ENCODE measurements around the gene NKX6-2. TPM values are rescaled to one million over a fixed set of nuclear protein-coding genes. Genes with fewer than 3 reads are reported as not detected.

The NKX6-2 gene
- total and polyA plus RNA-seq, 2 experiments from 2014 or later, result 0.03 to 5.0 TPM

DNA sequence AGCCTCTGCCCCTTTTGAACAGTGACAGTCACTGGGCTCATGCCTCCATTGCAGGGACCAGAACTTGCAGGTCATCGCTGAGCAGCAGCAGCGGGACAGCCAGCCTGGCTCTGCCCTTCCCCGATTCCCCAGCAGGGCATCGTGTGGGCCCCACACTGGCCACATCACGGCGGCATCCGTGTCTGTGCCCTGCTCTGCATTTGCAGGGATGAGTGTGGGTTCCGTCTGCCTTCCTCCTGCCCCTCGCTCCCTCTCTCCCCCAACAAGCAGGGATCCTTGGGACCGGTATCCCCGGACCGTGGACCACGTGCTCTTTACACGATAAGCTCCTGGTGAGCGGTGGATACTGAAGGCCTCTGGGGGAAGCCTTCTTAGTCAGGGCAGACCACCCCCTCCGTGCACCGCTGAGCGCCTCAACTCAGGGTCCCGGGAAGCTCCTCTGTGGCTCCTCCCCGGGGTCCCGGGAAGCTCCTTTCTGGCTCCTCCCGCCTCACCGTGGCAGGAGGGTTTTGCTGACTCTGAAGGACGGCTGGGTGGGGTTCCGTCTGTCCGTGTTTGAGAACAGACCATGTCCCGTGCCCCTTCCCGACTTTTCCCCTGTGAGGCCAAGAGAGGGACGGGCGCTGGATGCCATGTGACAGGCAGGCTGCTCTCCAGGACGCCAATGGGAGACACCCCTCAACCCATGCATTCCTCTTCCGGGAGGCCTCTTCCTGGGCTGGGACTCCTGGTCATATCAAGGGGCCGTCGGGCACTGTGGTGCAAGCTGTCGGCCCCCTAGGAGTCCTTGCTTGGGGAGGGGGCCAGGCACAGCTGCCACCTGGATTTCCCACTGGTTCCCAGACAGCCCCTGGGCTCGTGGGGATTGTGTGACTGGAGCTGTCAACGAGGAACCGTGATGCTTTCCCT is 23.5 kb upstream of the NKX6-2 start:
- H4K20me1 ChIP-seq (ENCODE audit: insufficient read depth, poor library complexity, severe bottlenecking), result no peaks in the 10 kb centered on the region
- no peaks in the 10 kb centered on the region for H3K36me3 ChIP-seq (replicated peaks; ENCODE audit: insufficient read depth, low read depth)
- peaks cover 3% of the 10 kb centered on the region for H3K4me1 ChIP-seq (ENCODE audit: insufficient read depth)
- no peaks in the 10 kb centered on the region for H3K9me2 ChIP-seq (replicated peaks; ENCODE audit: insufficient read depth)
- H3K4me2 ChIP-seq, result no peak overlapping the region
- H3K4me3 ChIP-seq, result no peak overlapping the region
- no peak for DNase-seq (ENCODE audit: low spot score)
- TF ChIP-seq EZH2 (IDR thresholded peaks at IDR 0.05; ENCODE audit: borderline replicate concordance), result no peak
- no peak for TF ChIP-seq CTCF (IDR thresholded peaks at IDR 0.05; ENCODE audit: poor library complexity)
- no peak for TF ChIP-seq EZH2phosphoT487 (IDR thresholded peaks at IDR 0.05; ENCODE audit: low read depth, severe bottlenecking, unreplicated experiment)
- no peak overlapping the region for H2AFZ ChIP-seq
- H3K79me2 ChIP-seq, result no peaks in the 10 kb centered on the region
- 91% methylated on average over 36 of the region's 38 CpGs for WGBS (ENCODE audit: low lambda C conversion rate, missing lambda C conversion rate)
- no peaks in the 10 kb centered on the region for H3K9me3 ChIP-seq (ENCODE audit: low read depth)
- H3K27me3 ChIP-seq, result no peaks in the 10 kb centered on the region
- H3K27ac ChIP-seq, result no peak overlapping the region

DNA sequence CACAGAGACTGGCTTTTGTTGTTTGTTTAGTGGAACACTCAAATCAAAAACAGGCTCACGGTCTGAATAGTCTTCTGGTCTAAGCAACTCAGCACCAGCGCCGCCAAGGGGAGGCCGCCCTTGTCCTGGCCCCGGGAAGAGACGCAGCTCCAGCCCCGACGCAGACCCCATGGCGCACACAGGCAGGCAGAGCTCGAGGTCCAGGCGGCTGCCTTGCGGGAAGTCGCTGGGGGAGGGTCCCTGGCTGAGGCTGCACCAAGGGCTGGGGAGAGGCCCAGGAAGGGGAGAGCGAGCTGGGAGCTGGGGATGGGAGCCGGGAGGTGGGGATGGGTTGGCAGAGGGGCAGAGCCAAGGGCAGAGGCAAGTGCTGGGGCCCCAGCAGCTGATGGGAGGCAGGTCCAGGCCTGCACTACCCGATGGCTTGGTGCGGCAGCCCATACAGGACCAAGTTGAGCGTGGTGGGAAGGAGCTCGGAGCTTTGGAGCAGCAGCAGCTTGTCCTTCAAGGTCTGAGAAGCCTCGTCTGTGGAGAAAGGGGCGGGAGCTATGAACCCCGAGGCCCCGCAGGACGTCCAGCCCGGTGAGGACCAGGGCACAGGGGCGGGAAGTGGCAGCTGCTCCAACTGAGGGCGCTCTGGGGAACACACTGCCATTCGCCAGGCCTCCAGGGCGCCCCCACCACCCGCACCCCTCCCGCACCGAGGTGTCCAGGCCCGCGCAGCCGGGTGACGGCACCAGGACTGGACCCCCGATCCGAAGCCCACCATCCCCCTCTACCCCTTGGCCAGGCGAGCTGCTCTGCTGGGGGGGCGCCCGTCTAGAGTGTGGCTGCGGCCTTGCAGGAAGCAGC is 22.7 kb upstream of the NKX6-2 start:
- Histone ChIP-seq H3K27me3 (no peaks in the 10 kb centered on the region), H3K79me2 (no peaks in the 10 kb centered on the region), H3K4me2 (no peak overlapping the region), H3K4me1 (ENCODE audit: insufficient read depth) (peaks cover 3% of the 10 kb centered on the region), H4K20me1 (ENCODE audit: insufficient read depth, poor library complexity, severe bottlenecking) (no peaks in the 10 kb centered on the region), H3K9me3 (ENCODE audit: low read depth) (no peaks in the 10 kb centered on the region), H3K9me2 (replicated peaks; ENCODE audit: insufficient read depth) (no peaks in the 10 kb centered on the region), H3K4me3 (no peak overlapping the region), H3K27ac (peak overlapping the region; percentile 16), H3K36me3 (replicated peaks; ENCODE audit: insufficient read depth, low read depth) (no peaks in the 10 kb centered on the region), H2AFZ (no peak overlapping the region)
- 85% methylated on average over 31 of the region's 42 CpGs for WGBS (ENCODE audit: low lambda C conversion rate, missing lambda C conversion rate)
- no peak for DNase-seq (ENCODE audit: low spot score)
- no peak for TF ChIP-seq CTCF (IDR thresholded peaks at IDR 0.05; ENCODE audit: poor library complexity)

GRCh38 chr10:132807621-132808049 is 21.7 kb upstream of the NKX6-2 start:
- WGBS (ENCODE audit: low lambda C conversion rate, missing lambda C conversion rate), result 92% methylated on average over 16 of the region's 27 CpGs
- TF ChIP-seq CTCF (IDR thresholded peaks at IDR 0.05; ENCODE audit: poor library complexity), result no peak
- no peak for TF ChIP-seq EZH2phosphoT487 (IDR thresholded peaks at IDR 0.05; ENCODE audit: low read depth, severe bottlenecking, unreplicated experiment)
- no peak for TF ChIP-seq EZH2 (IDR thresholded peaks at IDR 0.05; ENCODE audit: borderline replicate concordance)
- H3K4me1 ChIP-seq (ENCODE audit: insufficient read depth), result peaks cover 3% of the 10 kb centered on the region
- no peaks in the 10 kb centered on the region for H3K9me3 ChIP-seq (ENCODE audit: low read depth)
- H3K4me3 ChIP-seq, result no peak overlapping the region
- no peak overlapping the region for H2AFZ ChIP-seq
- no peaks in the 10 kb centered on the region for H3K36me3 ChIP-seq (replicated peaks; ENCODE audit: insufficient read depth, low read depth)
- H3K4me2 ChIP-seq, result no peak overlapping the region
- no peaks in the 10 kb centered on the region for H3K27me3 ChIP-seq
- no peak for DNase-seq (ENCODE audit: low spot score)
- no peaks in the 10 kb centered on the region for H3K79me2 ChIP-seq
- no peak overlapping the region for H3K27ac ChIP-seq
- no peaks in the 10 kb centered on the region for H4K20me1 ChIP-seq (ENCODE audit: insufficient read depth, poor library complexity, severe bottlenecking)
- H3K9me2 ChIP-seq (replicated peaks; ENCODE audit: insufficient read depth), result no peaks in the 10 kb centered on the region
